GM12878 (cell line): ENCODE measurements around the gene CLN6. TPM values are rescaled to one million over a fixed set of nuclear protein-coding genes. Genes with fewer than 3 reads are reported as not detected.

ENCODE experiments used
- ATAC-seq: fragments of 200-7000 bp; cut with Tn5 transposase; 3 replicates; pipeline ENCODE4 v1.9.1; 2020; ENCODE audit warnings: mild to moderate bottlenecking, moderate library complexity
- BruUV-seq: library from RNA; stranded (reverse); fragments of 400-500 nt; replicated peaks from 2 replicates; lab custom pipeline; 2021; lab: Mats Ljungman, UMichigan
- CTCF ChIA-PET: fragments of 300-600 bp; sonication (Branson Sonifier 250); formaldehyde crosslinking; extraction: SDS; loops from one replicate; lab custom pipeline; 2021; ENCODE audit warnings: inconsistent platforms; lab: Yijun Ruan, JAX
- POLR2A ChIA-PET: fragments of 350-600 bp; formaldehyde crosslinking; extraction: SDS; loops from one replicate; lab custom pipeline; 2021; ENCODE audit warnings: inconsistent platforms; lab: Charles Lee
- RAD21 ChIA-PET: fragments of 300-600 bp; sonication (Branson Sonifier 250); formaldehyde crosslinking; loops from one replicate; lab custom pipeline; 2023; ENCODE audit warnings: antibody characterized with exemption; ENCODE audit not compliant: unreplicated experiment; lab: Charles Lee
- SMC1A ChIA-PET: fragments of 300-600 bp; sonication (Branson Sonifier 250); formaldehyde crosslinking; loops from one replicate; lab custom pipeline; 2023; ENCODE audit not compliant: unreplicated experiment, uncharacterized antibody; lab: Charles Lee
- DNase-seq: peaks from one replicate; pipeline ENCODE4 v3.0.0-alpha.2; 2011; ENCODE audit warnings: low read depth, low spot score
- FAIRE-seq: peaks from 3 replicates; lab custom pipeline; 2011; peaks lifted over from hg19 to GRCh38; lab: Jason Lieb, UNC
- H2AFZ ChIP-seq: 2 replicates; pipeline ENCODE4 v1.6.0; 2011; ENCODE audit warnings: low read depth, low read length, control low read depth; ENCODE audit not compliant: control insufficient read depth
- H3K27ac ChIP-seq: 2 replicates; pipeline ENCODE4 v1.5.1; 2011; ENCODE audit warnings: control low read depth; ENCODE audit not compliant: control insufficient read depth, insufficient read depth
- H3K27me3 ChIP-seq, 2 experiments: replicated peaks in 1 of 2; 2 replicates each; pipeline versions ENCODE4 v1.6.0 to v1.6.1; 2011; ENCODE audit warnings: low read length in 1 of 2; ENCODE audit not compliant: control insufficient read depth in 2 of 2, insufficient read depth in 2 of 2
- H3K36me3 ChIP-seq, 2 experiments: 2 replicates each; pipeline ENCODE4 v1.5.1; 2011; ENCODE audit warnings: low read length in 1 of 2; ENCODE audit not compliant: control insufficient read depth in 2 of 2, insufficient read depth in 2 of 2
- H3K4me1 ChIP-seq: 2 replicates; pipeline ENCODE4 v1.6.1; 2011; ENCODE audit warnings: mild to moderate bottlenecking, low read length, moderate library complexity, mixed read lengths; ENCODE audit not compliant: control insufficient read depth, insufficient read depth
- H3K4me2 ChIP-seq: 2 replicates; pipeline ENCODE4 v1.6.0; 2011; ENCODE audit warnings: control low read depth; ENCODE audit not compliant: control insufficient read depth, insufficient read depth
- H3K4me3 ChIP-seq: fragments of 200-600 bp; sonication (generic); 2 replicates; pipeline ENCODE4 v1.5.1; 2016
- H3K79me2 ChIP-seq: 2 replicates; pipeline ENCODE4 v1.6.0; 2011; ENCODE audit warnings: low read length; ENCODE audit not compliant: control insufficient read depth, insufficient read depth
- H3K9ac ChIP-seq: 2 replicates; pipeline ENCODE4 v1.8.0; 2011; ENCODE audit warnings: low read length, control low read depth, mixed read lengths; ENCODE audit not compliant: control insufficient read depth, insufficient read depth
- H3K9me3 ChIP-seq: replicated peaks from 3 replicates; pipeline ENCODE4 v1.5.1; 2011; ENCODE audit warnings: mild to moderate bottlenecking, low read length; ENCODE audit not compliant: control insufficient read depth, insufficient read depth
- H4K20me1 ChIP-seq: 2 replicates; pipeline ENCODE4 v1.6.0; 2011; ENCODE audit not compliant: control insufficient read depth, insufficient read depth
- HDAC2 ChIP-seq: fragments of 200-600 bp; sonication (generic); IDR thresholded peaks from 2 replicates; pipeline ENCODE4 v1.6.1; 2017
- POLR2A ChIP-seq: IDR thresholded peaks from 2 replicates; pipeline ENCODE4 v1.6.1; 2011; ENCODE audit warnings: low read depth, mild to moderate bottlenecking, low read length
- SIX5 ChIP-seq: IDR thresholded peaks from 2 replicates; pipeline ENCODE4 v1.6.1; 2011; ENCODE audit warnings: mild to moderate bottlenecking, low read depth, low read length, moderate library complexity; ENCODE audit not compliant: severe bottlenecking
- WGBS: methylation state at CpG from one replicate; pipeline ENCODE4 v1.1.6; 2016; ENCODE audit warnings: low lambda C conversion rate; ENCODE audit not compliant: insufficient replicate concordance, insufficient coverage; ENCODE audit errors: missing lambda C conversion rate; 5-methylcytosine and 5-hydroxymethylcytosine counted together
- in situ Hi-C: fragments of 300-500 bp; cut with MboI; formaldehyde crosslinking; loops from 9 replicates; pipeline ENCODE4 v1.14.3; 2018; ENCODE audit warnings: mixed read lengths
- intact Hi-C: fragments of 100-400 bp; cut with micrococcal nuclease; formaldehyde crosslinking; loops from one replicate; pipeline ENCODE4 v1.14.2; 2022; ENCODE audit not compliant: unreplicated experiment
- polyA plus RNA-seq, 11 experiments: library from polyadenylated mRNA; depleted of rRNA in 4 of 11; unstranded in 6 of 11; stranded (reverse) in 5 of 11; fragments of >200 nt; fragmentation: Nextera tagmentation in 4 of 11; fragmentation: Illumina TruSeq in 1 of 11; extraction: Ambion mirVana in 4 of 11; extraction: Trizol in 1 of 11; gene quantifications; 1 replicate in 1 of 11; 2 replicates in 10 of 11; pipeline versions ENCODE4 v1.2.1 to v1.2.3, GENCODE V29; 2011 to 2016; ENCODE audit warnings: inconsistent platforms in 2 of 11, missing spikeins in 2 of 11, low read depth in 1 of 11
- total RNA-seq, 4 experiments: library from RNA; depleted of rRNA in 3 of 4; stranded (reverse); fragments of >200 nt in 3 of 4; fragmentation: Illumina TruSeq in 1 of 4; extraction: Trizol in 1 of 4; gene quantifications; 2 replicates each; pipeline versions ENCODE4 v1.2.1 to v1.2.3, GENCODE V29; 2013 to 2021
- TF ChIP-seq, protein P1 (sequence below): fragments of 150-350 bp; IDR thresholded peaks from 2 replicates; pipeline ENCODE4 v1.6.1; 2016; ENCODE audit warnings: low read depth, low read length

Gene CLN6
- total and polyA plus RNA-seq, 10 of the 15 experiments (the other 5 are each of a cell fraction or from before 2014, with no cell fraction given): 0.74 to 69.0 (median 30.3) TPM

DNA sequence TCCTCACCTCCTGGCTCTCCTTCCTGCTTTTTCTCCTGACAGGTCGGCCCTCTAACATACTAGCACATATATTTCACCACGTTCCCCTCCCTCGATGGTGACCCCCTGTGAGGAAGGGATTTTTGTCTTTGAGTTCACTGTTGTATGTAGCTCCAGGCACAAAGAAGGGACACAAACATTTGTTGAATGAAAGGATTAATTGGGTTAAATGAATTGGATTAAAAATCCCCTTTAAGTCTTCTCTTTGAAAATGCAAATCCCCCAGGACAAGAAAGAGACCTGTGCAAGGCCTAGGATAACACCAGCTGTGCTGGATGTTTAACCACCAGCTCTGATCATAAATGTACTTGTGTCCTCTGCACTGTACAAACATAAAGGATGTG lies 27.7 kb downstream of the CLN6 start (continued):
- TF ChIP-seq, protein P1, sequence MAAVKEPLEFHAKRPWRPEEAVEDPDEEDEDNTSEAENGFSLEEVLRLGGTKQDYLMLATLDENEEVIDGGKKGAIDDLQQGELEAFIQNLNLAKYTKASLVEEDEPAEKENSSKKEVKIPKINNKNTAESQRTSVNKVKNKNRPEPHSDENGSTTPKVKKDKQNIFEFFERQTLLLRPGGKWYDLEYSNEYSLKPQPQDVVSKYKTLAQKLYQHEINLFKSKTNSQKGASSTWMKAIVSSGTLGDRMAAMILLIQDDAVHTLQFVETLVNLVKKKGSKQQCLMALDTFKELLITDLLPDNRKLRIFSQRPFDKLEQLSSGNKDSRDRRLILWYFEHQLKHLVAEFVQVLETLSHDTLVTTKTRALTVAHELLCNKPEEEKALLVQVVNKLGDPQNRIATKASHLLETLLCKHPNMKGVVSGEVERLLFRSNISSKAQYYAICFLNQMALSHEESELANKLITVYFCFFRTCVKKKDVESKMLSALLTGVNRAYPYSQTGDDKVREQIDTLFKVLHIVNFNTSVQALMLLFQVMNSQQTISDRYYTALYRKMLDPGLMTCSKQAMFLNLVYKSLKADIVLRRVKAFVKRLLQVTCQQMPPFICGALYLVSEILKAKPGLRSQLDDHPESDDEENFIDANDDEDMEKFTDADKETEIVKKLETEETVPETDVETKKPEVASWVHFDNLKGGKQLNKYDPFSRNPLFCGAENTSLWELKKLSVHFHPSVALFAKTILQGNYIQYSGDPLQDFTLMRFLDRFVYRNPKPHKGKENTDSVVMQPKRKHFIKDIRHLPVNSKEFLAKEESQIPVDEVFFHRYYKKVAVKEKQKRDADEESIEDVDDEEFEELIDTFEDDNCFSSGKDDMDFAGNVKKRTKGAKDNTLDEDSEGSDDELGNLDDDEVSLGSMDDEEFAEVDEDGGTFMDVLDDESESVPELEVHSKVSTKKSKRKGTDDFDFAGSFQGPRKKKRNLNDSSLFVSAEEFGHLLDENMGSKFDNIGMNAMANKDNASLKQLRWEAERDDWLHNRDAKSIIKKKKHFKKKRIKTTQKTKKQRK: no peak
- no peak for TF ChIP-seq HDAC2

DNA sequence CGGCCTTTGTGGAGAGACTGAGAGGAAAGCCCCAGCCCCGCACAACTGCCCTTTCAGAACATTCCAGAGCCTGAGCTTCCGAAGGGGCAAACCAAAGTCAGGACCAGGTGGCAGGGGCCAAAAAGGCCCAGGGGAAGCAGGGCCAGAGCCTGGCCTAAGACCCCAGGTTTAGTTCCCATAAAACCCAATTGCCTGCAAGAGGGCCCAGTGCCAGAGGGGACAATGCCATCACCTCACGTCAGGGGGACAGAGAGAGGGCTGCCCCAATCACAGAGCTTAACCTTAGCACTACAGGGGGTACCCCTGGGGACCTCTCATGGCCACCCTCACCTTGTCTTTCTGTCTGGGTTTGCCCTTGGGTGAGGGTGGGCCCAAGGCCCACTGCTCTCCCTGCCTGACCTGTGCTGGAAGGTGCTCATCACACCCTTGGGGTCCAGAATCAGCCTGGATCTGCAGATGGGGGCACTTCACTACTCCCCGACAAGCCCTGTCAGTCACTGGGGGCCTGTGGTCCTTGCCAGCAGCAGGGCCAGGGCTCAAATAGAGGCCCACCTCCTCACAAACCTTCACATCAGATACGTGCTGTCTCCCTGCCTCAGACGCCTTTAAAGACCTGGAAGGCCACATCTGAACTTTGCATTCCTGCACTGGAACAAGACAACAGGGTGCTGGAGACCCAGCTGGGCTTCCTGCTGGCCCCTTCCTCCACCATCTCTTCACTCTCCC lies 28.2 kb downstream of the CLN6 start:
- SMC1A ChIA-PET: interaction anchor here (1.3 kb wide), 1 partner anchor 338 kb away, joined by 3 read pairs; no protein-coding TSS in a partner anchor
- FAIRE-seq (no peak), DNase-seq (no peak), ATAC-seq (no peak)
- Histone ChIP-seq H3K9me3 (no peaks in the 10 kb centered on the region), H4K20me1 (no peaks in the 10 kb centered on the region), H3K4me1 (no peaks in the 10 kb centered on the region; the same call in 1 of the 2 replicates), H3K36me3 (peaks cover 2 to 4% of the 10 kb centered on the region in 2 experiments; a peak in 3 of 4 replicates), H3K4me2 (no peak overlapping the region), H3K79me2 (no peaks in the 10 kb centered on the region), H3K27ac (no peak overlapping the region), H3K27me3 (no peaks in the 10 kb centered on the region), H3K4me3 (no peak overlapping the region), H2AFZ (no peak overlapping the region), H3K9ac (no peak overlapping the region)
- in situ Hi-C loops: no loop called here
- CTCF ChIA-PET: no interaction called here
- POLR2A ChIA-PET: no interaction called here
- intact Hi-C loops: no loop called here
- WGBS: 81% methylated on average over 7 of the region's 7 CpGs
- BruUV-seq: no TSS peak
- RAD21 ChIA-PET: no interaction called here
- no peak for TF ChIP-seq SIX5
- 0 out of 2 replicates have a peak, but pooled peaks have one; percentile 12 for TF ChIP-seq POLR2A
